ENCODE results near the gene SLF1.

The SLF1 gene

DNA sequence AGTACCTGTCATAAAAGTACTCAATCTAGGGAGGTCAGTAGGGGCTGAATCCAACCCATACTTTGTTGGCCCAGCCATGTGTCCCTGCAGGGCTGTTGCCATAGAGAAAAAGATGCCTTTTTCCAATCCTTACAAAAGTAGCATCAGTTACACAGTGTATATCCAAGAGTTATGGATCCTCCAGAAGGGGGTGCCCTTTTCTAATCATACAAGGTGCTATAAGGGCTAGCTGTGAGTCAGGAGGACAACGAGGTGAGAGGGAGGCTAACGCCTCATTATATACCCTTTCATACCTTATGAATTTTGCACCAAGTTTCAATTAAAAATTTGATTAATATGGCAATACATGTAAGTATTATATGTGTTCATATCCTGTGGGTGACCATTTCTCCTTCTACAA is 4.9 kb upstream of the SLF1 start:
- Histone ChIP-seq H3K9ac (ENCODE audit: low read depth, low read length, poor library complexity, severe bottlenecking) (no peak overlapping the region), H3K4me2 (ENCODE audit: low read depth, low read length, poor library complexity, severe bottlenecking) (no peak overlapping the region), H3K36me3 (ENCODE audit: insufficient read depth, low read length) (no peaks in the 10 kb centered on the region), H3K9me3 (ENCODE audit: insufficient read depth, low read depth, low read length) (no peaks in the 10 kb centered on the region), H3K27me3 (ENCODE audit: insufficient read depth, low read length, poor library complexity, severe bottlenecking) (no peaks in the 10 kb centered on the region), H3K79me2 (ENCODE audit: insufficient read depth, low read length) (no peaks in the 10 kb centered on the region), H3F3A (ENCODE audit: low read depth) (no peaks in the 10 kb centered on the region), H2AFZ (ENCODE audit: low read length) (no peak overlapping the region), H3K4me3 (ENCODE audit: low read length, poor library complexity, severe bottlenecking) (no peak overlapping the region), H3K4me1 (ENCODE audit: insufficient read depth, low read length, poor library complexity, severe bottlenecking) (no peaks in the 10 kb centered on the region), H4K20me1 (ENCODE audit: insufficient read depth, low read length, poor library complexity, severe bottlenecking) (no peaks in the 10 kb centered on the region), H3K9me2 (replicated peaks; ENCODE audit: low read depth, low read length) (no peaks in the 10 kb centered on the region)
- no peak for TF ChIP-seq EZH2phosphoT487 (IDR thresholded peaks at IDR 0.05; ENCODE audit: borderline replicate concordance)
- TF ChIP-seq, protein P1, sequence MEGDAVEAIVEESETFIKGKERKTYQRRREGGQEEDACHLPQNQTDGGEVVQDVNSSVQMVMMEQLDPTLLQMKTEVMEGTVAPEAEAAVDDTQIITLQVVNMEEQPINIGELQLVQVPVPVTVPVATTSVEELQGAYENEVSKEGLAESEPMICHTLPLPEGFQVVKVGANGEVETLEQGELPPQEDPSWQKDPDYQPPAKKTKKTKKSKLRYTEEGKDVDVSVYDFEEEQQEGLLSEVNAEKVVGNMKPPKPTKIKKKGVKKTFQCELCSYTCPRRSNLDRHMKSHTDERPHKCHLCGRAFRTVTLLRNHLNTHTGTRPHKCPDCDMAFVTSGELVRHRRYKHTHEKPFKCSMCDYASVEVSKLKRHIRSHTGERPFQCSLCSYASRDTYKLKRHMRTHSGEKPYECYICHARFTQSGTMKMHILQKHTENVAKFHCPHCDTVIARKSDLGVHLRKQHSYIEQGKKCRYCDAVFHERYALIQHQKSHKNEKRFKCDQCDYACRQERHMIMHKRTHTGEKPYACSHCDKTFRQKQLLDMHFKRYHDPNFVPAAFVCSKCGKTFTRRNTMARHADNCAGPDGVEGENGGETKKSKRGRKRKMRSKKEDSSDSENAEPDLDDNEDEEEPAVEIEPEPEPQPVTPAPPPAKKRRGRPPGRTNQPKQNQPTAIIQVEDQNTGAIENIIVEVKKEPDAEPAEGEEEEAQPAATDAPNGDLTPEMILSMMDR (conservative IDR thresholded peaks at IDR 0.05; ENCODE audit: low read length) = peak; percentile 45

DNA sequence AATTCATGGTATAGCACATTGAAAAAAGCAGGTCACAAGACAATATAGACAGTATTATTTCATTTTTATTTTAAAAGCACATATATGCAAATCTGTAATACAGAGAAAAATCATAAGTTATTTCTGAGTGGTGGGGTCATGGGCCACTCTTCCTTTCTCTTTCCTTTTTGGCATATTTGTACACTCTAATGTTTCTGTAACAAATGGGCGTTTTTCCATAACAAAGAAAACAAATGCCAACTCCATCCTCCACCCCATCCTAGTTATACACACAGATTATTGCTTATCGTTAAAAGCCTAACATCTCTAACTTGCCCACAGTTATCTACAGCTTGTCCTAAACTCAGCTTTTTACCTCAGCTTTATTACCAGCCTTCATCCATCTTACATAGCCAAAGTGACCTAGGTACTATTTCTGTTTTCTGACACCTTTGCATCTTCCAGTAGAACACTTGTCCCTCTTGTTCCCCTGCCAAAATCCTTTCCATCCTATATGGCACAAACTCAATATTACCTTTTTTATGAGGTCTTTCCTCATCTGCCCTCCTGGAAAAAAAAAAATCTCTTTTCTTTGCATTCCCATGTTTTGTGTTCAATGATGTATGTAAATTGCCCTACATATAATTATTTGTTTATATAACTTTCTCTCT is 4.2 kb upstream of the SLF1 start:
- Histone ChIP-seq H3K4me2 (ENCODE audit: low read depth, low read length, poor library complexity, severe bottlenecking) (no peak overlapping the region), H3K36me3 (ENCODE audit: insufficient read depth, low read length) (no peaks in the 10 kb centered on the region), H3K9ac (ENCODE audit: low read depth, low read length, poor library complexity, severe bottlenecking) (no peak overlapping the region), H3K9me3 (ENCODE audit: insufficient read depth, low read depth, low read length) (no peaks in the 10 kb centered on the region), H3K27me3 (ENCODE audit: insufficient read depth, low read length, poor library complexity, severe bottlenecking) (no peaks in the 10 kb centered on the region), H4K20me1 (ENCODE audit: insufficient read depth, low read length, poor library complexity, severe bottlenecking) (peaks cover 2% of the 10 kb centered on the region), H3K79me2 (ENCODE audit: insufficient read depth, low read length) (peaks cover 5% of the 10 kb centered on the region; the same call in 1 of the 2 replicates), H3K4me1 (ENCODE audit: insufficient read depth, low read length, poor library complexity, severe bottlenecking) (peaks cover 3% of the 10 kb centered on the region), H3K4me3 (ENCODE audit: low read length, poor library complexity, severe bottlenecking) (no peak overlapping the region), H3F3A (ENCODE audit: low read depth) (no peaks in the 10 kb centered on the region), H2AFZ (ENCODE audit: low read length) (no peak overlapping the region), H3K9me2 (replicated peaks; ENCODE audit: low read depth, low read length) (no peaks in the 10 kb centered on the region)
- no peak for TF ChIP-seq EZH2phosphoT487 (IDR thresholded peaks at IDR 0.05; ENCODE audit: borderline replicate concordance)
- TF ChIP-seq, protein P1 (conservative IDR thresholded peaks at IDR 0.05; ENCODE audit: low read length) = no peak

DNA sequence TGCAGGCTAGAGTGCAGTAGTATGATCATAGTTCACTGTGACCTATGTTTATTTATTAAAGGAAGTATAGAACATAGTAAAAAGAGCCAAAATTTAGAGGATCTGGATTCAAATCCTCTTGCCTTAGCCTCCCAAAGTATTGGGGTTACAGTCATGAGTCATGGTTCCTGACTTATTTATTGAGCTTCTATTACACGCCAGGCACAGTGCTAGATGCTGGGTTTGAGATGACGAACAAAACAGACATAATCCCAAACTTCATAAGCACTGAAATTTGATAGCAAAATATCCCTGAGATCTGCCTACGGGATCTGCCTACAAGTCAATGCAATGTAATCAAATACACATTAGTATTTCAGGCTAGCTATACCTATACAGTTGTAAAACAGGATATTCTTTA is 2.6 kb upstream of the SLF1 start:
- Histone ChIP-seq H3K36me3 (ENCODE audit: insufficient read depth, low read length) (no peaks in the 10 kb centered on the region), H3K4me1 (ENCODE audit: insufficient read depth, low read length, poor library complexity, severe bottlenecking) (peaks cover 8% of the 10 kb centered on the region), H3K9me2 (replicated peaks; ENCODE audit: low read depth, low read length) (no peaks in the 10 kb centered on the region), H3K79me2 (ENCODE audit: insufficient read depth, low read length) (peaks cover 12% of the 10 kb centered on the region; the same call in 1 of the 2 replicates), H3K4me2 (ENCODE audit: low read depth, low read length, poor library complexity, severe bottlenecking) (no peak overlapping the region), H3K9ac (ENCODE audit: low read depth, low read length, poor library complexity, severe bottlenecking) (no peak overlapping the region), H3K4me3 (ENCODE audit: low read length, poor library complexity, severe bottlenecking) (no peak overlapping the region), H3F3A (ENCODE audit: low read depth) (no peaks in the 10 kb centered on the region), H2AFZ (ENCODE audit: low read length) (no peak overlapping the region), H3K27me3 (ENCODE audit: insufficient read depth, low read length, poor library complexity, severe bottlenecking) (no peaks in the 10 kb centered on the region), H3K9me3 (ENCODE audit: insufficient read depth, low read depth, low read length) (no peaks in the 10 kb centered on the region), H4K20me1 (ENCODE audit: insufficient read depth, low read length, poor library complexity, severe bottlenecking) (peaks cover 7% of the 10 kb centered on the region)
- TF ChIP-seq EZH2phosphoT487 (IDR thresholded peaks at IDR 0.05; ENCODE audit: borderline replicate concordance) = no peak
- TF ChIP-seq, protein P1 (conservative IDR thresholded peaks at IDR 0.05; ENCODE audit: low read length) = no peak
